BE2C (cell line): Measurements from ENCODE around the gene RAD18.

Source experiments
- DNase-seq: peaks from one replicate; pipeline ENCODE4 v3.0.0-alpha.2; 2020
- H3K27me3 ChIP-seq: fragments of 250-450 bp; sonication (Bioruptor Pico); 2 replicates; pipeline ENCODE4 v1.5.1; 2020; ENCODE audit warnings: mild to moderate bottlenecking
- H3K36me3 ChIP-seq: fragments of 250-450 bp; sonication (Bioruptor Pico); 2 replicates; pipeline ENCODE4 v1.5.1; 2020; ENCODE audit warnings: mild to moderate bottlenecking
- H3K4me1 ChIP-seq: fragments of 250-450 bp; sonication (Bioruptor Pico); 2 replicates; pipeline ENCODE4 v1.5.1; 2020
- H3K4me3 ChIP-seq: 2 replicates; pipeline ENCODE4 v1.5.1; 2011; ENCODE audit warnings: low read depth, low read length
- H3K9me3 ChIP-seq: fragments of 250-450 bp; sonication (Bioruptor Pico); 2 replicates; pipeline ENCODE4 v1.5.1; 2020
- CTCF ChIP-seq: IDR thresholded peaks from 2 replicates; pipeline ENCODE4 v1.5.1; 2012; ENCODE audit warnings: mild to moderate bottlenecking, low read depth, low read length

Gene RAD18

GRCh38 chr3:9007213-9007612 is 43.9 kb upstream of the RAD18 start:
- H3K27me3 ChIP-seq: no peaks in the 10 kb centered on the region
- no peak for DNase-seq
- H3K4me1 ChIP-seq: no peaks in the 10 kb centered on the region
- TF ChIP-seq CTCF: no peak
- H3K9me3 ChIP-seq: no peaks in the 10 kb centered on the region
- no peak overlapping the region for H3K4me3 ChIP-seq
- H3K36me3 ChIP-seq: no peaks in the 10 kb centered on the region

- TF ChIP-seq CTCF: no peak
- DNase-seq: no peak
- no peaks in the 10 kb centered on the region for H3K9me3 ChIP-seq
- H3K36me3 ChIP-seq: no peaks in the 10 kb centered on the region
- no peak overlapping the region for H3K4me3 ChIP-seq
- no peaks in the 10 kb centered on the region for H3K4me1 ChIP-seq
- H3K27me3 ChIP-seq: no peaks in the 10 kb centered on the region
These were observed 36.8 kb upstream of the RAD18 start for GRCh38 chr3:9000041-9000440.

GRCh38 chr3:8997151-8997550 is 33.9 kb upstream of the RAD18 start:
- no peak overlapping the region for H3K4me3 ChIP-seq
- no peak for TF ChIP-seq CTCF

GRCh38 chr3:8996681-8997121 is 33.4 kb upstream of the RAD18 start:
- no peak; the same call in 1 of the 2 replicates for TF ChIP-seq CTCF
- Histone ChIP-seq H3K4me1 (no peaks in the 10 kb centered on the region), H3K9me3 (no peaks in the 10 kb centered on the region), H3K36me3 (no peaks in the 10 kb centered on the region), H3K27me3 (no peaks in the 10 kb centered on the region), H3K4me3 (no peak overlapping the region)
- no peak for DNase-seq

More at GRCh38 chr3:8997151-8997550, 33.9 kb upstream of the RAD18 start:
- no peaks in the 10 kb centered on the region for H3K9me3 ChIP-seq
- DNase-seq: no peak
- H3K27me3 ChIP-seq: no peaks in the 10 kb centered on the region
- no peaks in the 10 kb centered on the region for H3K36me3 ChIP-seq
- H3K4me1 ChIP-seq: no peaks in the 10 kb centered on the region

- Histone ChIP-seq H3K4me1 (no peaks in the 10 kb centered on the region), H3K36me3 (no peaks in the 10 kb centered on the region), H3K27me3 (no peaks in the 10 kb centered on the region), H3K9me3 (no peaks in the 10 kb centered on the region), H3K4me3 (no peak overlapping the region)
- no peak for TF ChIP-seq CTCF
- DNase-seq: no peak
These were observed 32.9 kb upstream of the RAD18 start for GRCh38 chr3:8996216-8996615.

- TF ChIP-seq CTCF: no peak
- no peak overlapping the region for H3K4me3 ChIP-seq
- H3K36me3 ChIP-seq: no peaks in the 10 kb centered on the region
- H3K27me3 ChIP-seq: no peaks in the 10 kb centered on the region
- DNase-seq: no peak
- H3K9me3 ChIP-seq: no peaks in the 10 kb centered on the region
- H3K4me1 ChIP-seq: no peaks in the 10 kb centered on the region
These were observed 31.0 kb upstream of the RAD18 start for GRCh38 chr3:8994226-8994625.
